Measurements from ENCODE around the gene GATAD2A.
A peak's percentile ranks its signal among the peaks of the same experiment; 100 is the strongest.

Gene GATAD2A

GRCh38 chr19:19529783-19530422 is 124.4 kb downstream of the GATAD2A start:
- no peak for DNase-seq (ENCODE audit: low read depth in 2 of 3, low spot score in 1 of 3)

GRCh38 chr19:19530423-19530804 is 124.9 kb downstream of the GATAD2A start:
- no peak for DNase-seq (ENCODE audit: low read depth in 2 of 3, low spot score in 1 of 3)

GRCh38 chr19:19530889-19531288 is 125.4 kb downstream of the GATAD2A start:
- DNase-seq (ENCODE audit: low read depth in 2 of 3, low spot score in 1 of 3) = no peak

- peak; percentile 72 to 85 (median 78) for DNase-seq (ENCODE audit: low read depth in 2 of 3, low spot score in 1 of 3)
These were observed 126.7 kb downstream of the GATAD2A start for GRCh38 chr19:19531951-19532805.

- no peak for DNase-seq (ENCODE audit: low read depth in 2 of 3, low spot score in 1 of 3)
These were observed 127.6 kb downstream of the GATAD2A start for GRCh38 chr19:19532806-19533701.

- no peak for DNase-seq (ENCODE audit: low read depth in 2 of 3, low spot score in 1 of 3)
These were observed 128.4 kb downstream of the GATAD2A start for GRCh38 chr19:19533841-19534240.

GRCh38 chr19:19534556-19535265 is 129.2 kb downstream of the GATAD2A start:
- DNase-seq (ENCODE audit: low read depth in 2 of 3, low spot score in 1 of 3) = no peak

- no peak for DNase-seq (ENCODE audit: low read depth in 2 of 3, low spot score in 1 of 3)
These were observed 130.1 kb downstream of the GATAD2A start for GRCh38 chr19:19535311-19536191.

GRCh38 chr19:19537075-19538048 is 131.9 kb downstream of the GATAD2A start:
- no peak for DNase-seq (ENCODE audit: low read depth in 2 of 3, low spot score in 1 of 3)

GRCh38 chr19:19538061-19538784 is 132.7 kb downstream of the GATAD2A start, which contains the start of gene CILP2:
Gene CILP2, plus strand, starts transcription at chr19:19538265. Its CDS starts 85 bp downstream, at chr19:19538350.
- DNase-seq (ENCODE audit: low read depth in 2 of 3, low spot score in 1 of 3) = no peak

- no peak for DNase-seq (ENCODE audit: low read depth in 2 of 3, low spot score in 1 of 3)
These were observed 133.3 kb downstream of the GATAD2A start for GRCh38 chr19:19538785-19539166.

GRCh38 chr19:19539698-19540063 is 134.2 kb downstream of the GATAD2A start:
- DNase-seq (ENCODE audit: low read depth in 2 of 3, low spot score in 1 of 3) = no peak

GRCh38 chr19:19540064-19540714 is 134.7 kb downstream of the GATAD2A start:
- DNase-seq (ENCODE audit: low read depth in 2 of 3, low spot score in 1 of 3) = peak; percentile 69 to 80 (median 75)

- DNase-seq (ENCODE audit: low read depth in 2 of 3, low spot score in 1 of 3) = peak; percentile 73 to 84 (median 79)
These were observed 135.4 kb downstream of the GATAD2A start for GRCh38 chr19:19540715-19541515.

- DNase-seq (ENCODE audit: low read depth in 2 of 3, low spot score in 1 of 3) = no peak
These were observed 136.1 kb downstream of the GATAD2A start for GRCh38 chr19:19541616-19542015.

- no peak for DNase-seq (ENCODE audit: low read depth in 2 of 3, low spot score in 1 of 3)
These were observed 137.0 kb downstream of the GATAD2A start for GRCh38 chr19:19542507-19542906.

- no peak for DNase-seq (ENCODE audit: low read depth in 2 of 3, low spot score in 1 of 3)
These were observed 137.6 kb downstream of the GATAD2A start for GRCh38 chr19:19543101-19543500.

Data from stimulated activated CD4-positive, alpha-beta T cell treated with anti-CD3 and anti-CD28 coated beads, Interleukin-12 subunit alpha, Interleukin-12 subunit beta, amount 100 ng/mL, for 48 hours (primary cell).